Measurements from ENCODE around the gene WRAP53. TPM values are rescaled to one million over a fixed set of nuclear protein-coding genes. Genes with fewer than 3 reads are reported as not detected.

Gene WRAP53
- total and polyA plus RNA-seq, 8 donors = 2.0 to 13.5 (median 4.1) TPM

GRCh38 chr17:7647018-7647417 is 41.3 kb upstream of the WRAP53 start:
- FAIRE-seq (no peak), DNase-seq (no peak), ATAC-seq (no peak)
- peaks cover 4 to 10% (median 10%) of the 10 kb centered on the region in 3 donors for H3K4me1 ChIP-seq
- no peaks in the 10 kb centered on the region for H3K9me3 ChIP-seq
- 75 to 77% methylated on average over 4 of the region's 4 CpGs for WGBS, 2 donors
- intact Hi-C loops (cut with DNase I) = no loop called here
- no peak for TF ChIP-seq CTCF (IDR thresholded peaks at IDR 0.05)
- no peak overlapping the region for H3K27ac ChIP-seq
- no peak overlapping the region for H3K4me3 ChIP-seq
- no peaks in the 10 kb centered on the region for H3K36me3 ChIP-seq
- no peaks in the 10 kb centered on the region for H3K27me3 ChIP-seq

- no peak for TF ChIP-seq CTCF (IDR thresholded peaks at IDR 0.05)
Measured at GRCh38 chr17:7650509-7651096, 37.7 kb upstream of the WRAP53 start, which contains the start of gene ATP1B2. TSS of gene ATP1B2 (plus strand) at chr17:7650926. CDS start at chr17:7651519, 593 bp downstream.

GRCh38 chr17:7651097-7651664 is 37.1 kb upstream of the WRAP53 start:
- intact Hi-C loops (cut with DNase I) = no loop called here
- 2% methylated on average over 44 to 45 of the region's 45 CpGs for WGBS, 2 donors

More at GRCh38 chr17:7650509-7651096, 37.7 kb upstream of the WRAP53 start, which contains the start of gene ATP1B2:
- Histone ChIP-seq H3K27me3 (no peaks in the 10 kb centered on the region), H3K27ac (no peak within 1 kb of the TSS), H3K4me1 (peaks cover 4 to 10% (median 10%) of the 10 kb centered on the region in 3 donors), H3K9me3 (no peaks in the 10 kb centered on the region), H3K4me3 (peak within 1 kb of the TSS; percentile 18 to 50 (median 29)), H3K36me3 (no peaks in the 10 kb centered on the region)
- intact Hi-C loops (cut with DNase I) = no loop called here
- DNase-seq = peak; percentile 57 to 86 (median 72)
- WGBS, 2 donors = 1 to 2% methylated on average over 26 to 34 of the region's 34 CpGs
- ATAC-seq = peak; percentile 78 to 92 (median 88)
- FAIRE-seq = no peak

DNA sequence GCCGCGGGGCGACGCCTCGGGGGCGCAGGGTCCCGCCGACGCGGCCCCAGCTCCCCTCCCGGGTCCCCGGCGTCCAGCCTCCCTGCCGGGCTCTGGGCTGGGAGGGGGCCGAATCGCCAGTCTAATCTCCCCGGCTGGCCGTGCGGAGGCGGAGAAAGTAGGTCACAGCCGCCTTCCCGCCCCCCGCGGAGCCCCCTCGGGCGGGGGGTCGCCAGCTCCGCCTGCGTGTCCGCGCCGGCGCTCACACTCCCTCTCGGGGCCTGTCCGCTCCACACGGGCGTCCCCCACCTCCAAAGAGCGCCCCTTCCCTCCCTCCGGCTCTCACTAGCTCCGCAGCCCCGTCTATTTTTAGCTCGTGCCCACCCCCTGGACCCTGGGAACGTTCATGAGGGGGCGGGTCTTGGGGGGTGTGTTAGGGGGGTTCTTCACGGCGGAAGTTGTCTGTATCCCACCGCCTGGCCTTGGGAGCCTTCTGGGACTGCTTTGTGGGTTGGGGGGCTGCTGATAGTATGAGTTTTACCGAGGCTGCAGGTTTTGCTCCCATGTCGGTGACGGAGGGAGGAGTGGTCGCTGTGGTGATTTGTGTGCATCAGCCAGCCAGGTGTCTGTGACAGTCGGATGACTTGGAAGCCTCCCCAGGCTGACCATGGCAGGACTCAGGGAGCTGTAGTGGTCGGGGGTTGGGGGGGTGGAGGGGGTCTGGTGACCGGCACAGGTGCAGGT is 36.5 kb upstream of the WRAP53 start:
- H3K9me3 ChIP-seq = no peaks in the 10 kb centered on the region
- TF ChIP-seq CTCF (IDR thresholded peaks at IDR 0.05) = no peak
- ATAC-seq = peak in 3 of 4 donors; percentile 10 to 34 (median 19)
- H3K27ac ChIP-seq = no peak overlapping the region
- H3K4me1 ChIP-seq = peaks cover 4 to 10% (median 10%) of the 10 kb centered on the region in 3 donors
- intact Hi-C loops (cut with DNase I) = no loop called here
- peak in 1 of 6 donors; percentile 67 for DNase-seq
- 10 to 14% methylated on average over 34 to 54 of the region's 54 CpGs for WGBS, 2 donors
- no peaks in the 10 kb centered on the region for H3K36me3 ChIP-seq
- H3K27me3 ChIP-seq = no peaks in the 10 kb centered on the region
- no peak for FAIRE-seq
- peak overlapping the region; percentile 15 to 50 (median 29) for H3K4me3 ChIP-seq

More at GRCh38 chr17:7651097-7651664, 37.1 kb upstream of the WRAP53 start:
- no peak for TF ChIP-seq CTCF (IDR thresholded peaks at IDR 0.05)
- Histone ChIP-seq H3K27ac (no peak overlapping the region), H3K27me3 (no peaks in the 10 kb centered on the region), H3K9me3 (no peaks in the 10 kb centered on the region), H3K36me3 (no peaks in the 10 kb centered on the region), H3K4me3 (peak overlapping the region; percentile 18 to 50 (median 29)), H3K4me1 (peaks cover 4 to 10% (median 10%) of the 10 kb centered on the region in 3 donors)
- ATAC-seq = peak in 3 of 4 donors; percentile 28 to 41 (median 34)
- DNase-seq = peak in 1 of 6 donors; percentile 59
- no peak for FAIRE-seq

All from pancreas (tissue), 10 donors.